PFSK-1 (cell line): ENCODE data around the gene OPCML.

ENCODE experiments used
- POLR2AphosphoS5 ChIP-seq: IDR thresholded peaks from 2 replicates; pipeline ENCODE4 v1.6.1; 2012; ENCODE audit warnings: low read depth, mild to moderate bottlenecking, control low read depth, low read length, moderate library complexity
- SIN3A ChIP-seq: IDR thresholded peaks from 2 replicates; pipeline ENCODE4 v1.6.1; 2012; ENCODE audit warnings: mild to moderate bottlenecking, low read length, moderate library complexity, borderline replicate concordance; ENCODE audit not compliant: insufficient read depth
- TAF1 ChIP-seq: IDR thresholded peaks from 2 replicates; pipeline ENCODE4 v1.6.1; 2012; ENCODE audit warnings: low read length, control low read depth, borderline replicate concordance; ENCODE audit not compliant: insufficient read depth

GRCh38 chr11:132452616-132453015 lies 1079.7 kb downstream of the OPCML start:
- TF ChIP-seq SIN3A = no peak
- no peak for TF ChIP-seq POLR2AphosphoS5
- no peak for TF ChIP-seq TAF1
